ENCODE data around the gene GATA2.

The GATA2 gene

DNA sequence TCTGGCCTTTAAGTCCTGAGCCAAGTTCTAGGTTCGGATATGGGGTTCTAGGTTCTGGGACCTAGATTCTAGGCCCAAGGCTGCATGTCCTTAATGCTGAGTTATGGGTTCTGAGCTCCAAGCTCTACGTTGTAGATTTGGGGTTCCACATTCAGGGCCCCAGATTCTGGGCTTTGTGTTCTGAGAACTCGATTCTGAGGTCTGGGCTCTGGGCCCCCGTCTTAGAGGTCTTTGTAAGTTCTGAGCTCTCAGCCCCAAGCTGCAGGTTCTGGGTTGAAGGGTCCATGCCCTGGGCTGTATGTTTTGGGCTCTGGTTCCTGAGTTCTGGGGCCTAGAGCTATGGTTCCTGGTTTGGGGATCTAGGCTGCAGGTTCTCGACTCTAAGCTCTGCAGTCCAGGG, 16.3 kb downstream of the GATA2 start:
- no peak for DNase-seq (ENCODE audit: low read depth in 2 of 3, low spot score in 1 of 3)

DNA sequence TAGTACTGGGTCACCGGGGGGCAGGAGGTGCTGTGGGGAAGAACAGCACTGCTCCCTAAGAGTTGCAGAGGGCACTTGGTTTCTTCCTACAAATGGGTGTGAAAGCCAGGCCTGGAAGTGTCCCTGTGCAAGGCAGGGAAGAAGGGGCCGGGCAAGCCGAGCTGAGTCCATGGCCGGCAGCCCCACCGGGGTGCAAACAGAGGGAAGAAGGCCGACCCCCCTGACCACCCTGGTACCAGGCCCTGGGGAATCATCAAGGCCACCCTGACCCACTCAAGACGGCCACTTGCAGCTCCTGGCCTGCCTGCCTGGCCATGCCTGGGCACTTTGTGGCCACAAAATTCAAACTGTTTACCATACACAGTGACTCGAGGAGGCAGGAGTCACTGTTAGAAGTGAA, 17.6 kb downstream of the GATA2 start:
- DNase-seq (ENCODE audit: low read depth in 2 of 3, low spot score in 1 of 3), result no peak

DNA sequence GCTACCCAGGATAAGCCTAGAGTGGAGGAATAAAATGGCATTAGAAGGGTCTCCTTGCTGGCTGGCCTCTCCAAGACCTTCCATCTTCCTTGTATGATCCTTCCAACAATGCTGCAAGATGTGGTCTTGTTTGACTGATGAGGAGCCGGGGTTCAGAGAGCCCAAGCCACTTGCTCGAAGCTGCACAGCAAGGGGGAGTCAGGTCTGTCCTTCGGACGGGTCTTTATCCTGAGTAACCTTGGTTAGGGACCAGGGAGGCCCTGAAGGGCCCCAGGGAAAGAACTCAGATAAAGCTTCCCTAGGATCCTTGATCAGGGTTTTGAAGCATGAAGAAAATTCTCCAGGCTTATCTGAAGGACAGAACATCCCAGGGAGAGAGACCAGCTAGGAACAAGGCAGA, 19.3 kb downstream of the GATA2 start:
- DNase-seq (ENCODE audit: low read depth in 2 of 3, low spot score in 1 of 3), result no peak

DNA sequence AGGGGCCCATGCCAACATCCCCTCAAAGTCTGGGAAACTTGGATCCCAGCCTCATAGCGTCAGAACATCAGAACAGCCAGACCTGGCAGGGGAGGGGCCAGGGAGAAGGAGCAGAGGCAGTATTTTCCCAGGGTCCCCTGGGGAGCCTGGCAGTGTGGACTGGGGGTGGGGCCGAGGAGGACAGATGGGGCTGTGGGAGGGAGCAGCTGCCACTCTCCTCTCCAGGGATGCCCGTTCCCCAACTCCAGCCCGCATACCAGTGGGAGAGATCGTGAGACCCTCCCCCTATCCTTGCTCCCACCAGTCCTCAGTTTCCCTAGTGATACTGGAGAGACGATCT, 19.9 kb downstream of the GATA2 start:
- no peak for DNase-seq (ENCODE audit: low read depth in 2 of 3, low spot score in 1 of 3)

DNA sequence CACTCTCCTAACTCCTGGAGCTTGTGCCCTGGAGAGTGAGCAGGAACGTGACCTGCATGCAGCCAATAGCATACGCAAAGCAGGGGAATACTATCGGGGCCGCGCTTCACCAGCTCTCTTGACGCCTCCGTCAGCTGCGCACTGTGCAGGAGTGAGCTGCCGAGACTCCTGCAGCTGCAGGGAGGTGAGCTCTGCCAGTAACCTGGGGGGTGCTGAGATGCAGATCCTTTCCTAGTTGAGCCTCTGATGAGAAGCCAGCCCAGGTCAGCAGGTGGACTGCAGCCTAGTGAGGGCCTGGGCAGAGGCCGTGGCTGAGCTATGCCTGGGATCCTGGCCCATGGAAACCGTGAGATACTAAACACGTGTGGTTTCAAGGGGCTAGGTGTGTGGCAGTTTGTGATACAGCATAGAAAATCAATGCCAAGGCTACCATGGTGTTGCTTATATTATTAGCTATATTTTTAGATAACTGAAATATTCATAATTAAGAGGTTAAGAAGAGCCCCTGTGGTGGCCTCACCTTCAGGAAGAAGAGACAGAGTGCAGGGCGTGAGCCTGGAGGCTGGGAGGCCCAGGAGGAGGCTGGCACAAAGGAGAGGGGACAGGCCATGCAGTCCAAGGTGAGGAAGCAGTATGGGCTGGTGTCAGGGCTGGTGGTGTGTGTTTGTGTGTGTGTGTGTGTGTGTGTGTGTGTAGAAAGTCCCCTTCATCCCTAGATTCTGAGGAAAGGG, 20.4 kb downstream of the GATA2 start:
- no peak for DNase-seq (ENCODE audit: low read depth in 2 of 3, low spot score in 1 of 3)

DNA sequence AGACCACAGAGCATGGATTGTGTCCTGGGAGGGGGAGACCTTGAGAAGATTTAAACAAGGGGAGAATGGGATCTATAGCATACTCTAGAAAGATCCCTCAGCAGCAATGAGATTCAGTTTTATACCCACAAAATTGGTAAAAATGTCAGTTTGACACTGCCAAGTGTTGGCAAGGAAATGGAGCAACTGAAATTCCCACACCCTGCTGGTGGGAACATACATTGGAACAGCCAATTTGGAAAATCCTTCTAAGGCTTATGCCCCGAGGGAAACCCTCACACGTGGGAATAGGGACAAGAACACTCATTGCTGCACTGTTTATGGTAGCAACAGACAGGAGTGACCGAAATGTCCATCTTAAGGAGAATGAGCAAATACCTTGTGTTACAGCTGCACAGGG, 21.3 kb downstream of the GATA2 start:
- DNase-seq (ENCODE audit: low read depth in 2 of 3, low spot score in 1 of 3), result no peak

DNA sequence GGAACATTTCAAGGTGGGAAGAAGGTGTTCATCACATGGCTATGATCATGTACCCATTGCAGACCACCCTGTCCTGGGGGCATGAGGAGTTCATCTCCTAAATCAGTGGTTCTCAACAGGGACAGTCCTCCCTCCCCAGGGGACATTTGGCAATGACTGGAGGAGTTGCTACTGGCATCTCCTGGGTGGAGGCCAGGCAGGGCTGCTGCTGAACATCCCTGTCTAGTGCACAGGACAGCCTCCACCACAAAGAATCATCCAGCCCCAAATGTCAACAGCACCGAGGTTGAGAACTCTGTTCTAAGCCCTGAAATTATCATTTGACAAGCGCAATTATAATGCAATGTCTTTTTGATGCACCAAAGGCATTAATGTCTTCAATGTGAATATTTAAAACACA, 21.9 kb downstream of the GATA2 start:
- no peak for DNase-seq (ENCODE audit: low read depth in 2 of 3, low spot score in 1 of 3)

DNA sequence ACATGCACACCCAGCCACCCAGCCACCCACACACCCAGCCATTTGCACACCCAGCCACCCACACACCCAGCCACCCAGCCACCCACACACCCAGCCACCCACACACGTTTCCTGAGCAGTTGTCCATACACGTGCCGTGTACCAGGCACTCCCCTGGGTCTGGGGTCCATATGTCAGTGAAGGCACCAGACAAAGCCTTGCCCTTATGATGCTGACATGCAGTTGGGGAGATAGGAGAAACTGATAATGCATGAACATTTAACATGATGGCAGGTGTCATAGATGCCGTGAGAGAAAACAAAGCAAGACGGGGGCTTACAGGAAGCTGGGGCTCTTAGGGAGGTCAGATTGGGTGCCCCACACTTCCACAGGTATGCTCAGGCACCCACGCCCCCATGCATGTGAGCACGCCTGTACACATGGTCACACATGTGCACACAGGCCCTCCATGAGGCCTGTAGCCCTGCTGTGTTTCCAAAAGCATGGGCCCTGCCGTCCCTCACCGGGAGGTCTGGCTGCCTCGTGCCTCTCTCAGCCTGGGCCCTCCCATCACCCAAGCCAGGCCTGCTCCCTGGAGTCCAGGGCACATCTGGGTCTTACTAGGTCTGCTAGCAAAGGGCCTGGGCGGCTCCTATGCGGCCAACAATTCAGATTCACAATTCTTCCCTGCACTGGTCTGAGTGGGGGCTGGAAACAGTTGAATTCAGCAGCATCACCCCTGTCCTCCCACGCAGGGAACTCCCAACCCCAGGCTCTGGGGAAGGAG, 22.7 kb downstream of the GATA2 start:
- DNase-seq (ENCODE audit: low read depth in 2 of 3, low spot score in 1 of 3), result no peak

DNA sequence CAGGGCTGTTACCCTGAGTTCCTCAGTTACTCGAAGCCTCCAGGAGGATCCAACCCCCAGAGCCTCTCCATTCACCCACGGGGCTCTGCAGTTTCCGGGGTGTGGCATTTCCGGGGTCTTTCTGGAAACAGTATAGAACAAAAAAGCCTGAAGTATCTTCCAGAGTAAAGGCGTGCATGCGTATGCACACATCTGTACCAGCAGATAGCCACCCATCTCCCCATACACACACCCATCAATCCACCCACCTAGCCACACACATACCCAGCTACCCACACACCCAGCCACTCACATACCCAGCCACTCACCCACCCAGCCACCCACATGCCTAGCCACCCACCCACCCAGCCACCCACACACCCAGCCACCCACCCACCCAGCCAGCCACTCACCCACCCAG, 23.4 kb downstream of the GATA2 start:
- DNase-seq (ENCODE audit: low read depth in 2 of 3, low spot score in 1 of 3), result no peak

DNA sequence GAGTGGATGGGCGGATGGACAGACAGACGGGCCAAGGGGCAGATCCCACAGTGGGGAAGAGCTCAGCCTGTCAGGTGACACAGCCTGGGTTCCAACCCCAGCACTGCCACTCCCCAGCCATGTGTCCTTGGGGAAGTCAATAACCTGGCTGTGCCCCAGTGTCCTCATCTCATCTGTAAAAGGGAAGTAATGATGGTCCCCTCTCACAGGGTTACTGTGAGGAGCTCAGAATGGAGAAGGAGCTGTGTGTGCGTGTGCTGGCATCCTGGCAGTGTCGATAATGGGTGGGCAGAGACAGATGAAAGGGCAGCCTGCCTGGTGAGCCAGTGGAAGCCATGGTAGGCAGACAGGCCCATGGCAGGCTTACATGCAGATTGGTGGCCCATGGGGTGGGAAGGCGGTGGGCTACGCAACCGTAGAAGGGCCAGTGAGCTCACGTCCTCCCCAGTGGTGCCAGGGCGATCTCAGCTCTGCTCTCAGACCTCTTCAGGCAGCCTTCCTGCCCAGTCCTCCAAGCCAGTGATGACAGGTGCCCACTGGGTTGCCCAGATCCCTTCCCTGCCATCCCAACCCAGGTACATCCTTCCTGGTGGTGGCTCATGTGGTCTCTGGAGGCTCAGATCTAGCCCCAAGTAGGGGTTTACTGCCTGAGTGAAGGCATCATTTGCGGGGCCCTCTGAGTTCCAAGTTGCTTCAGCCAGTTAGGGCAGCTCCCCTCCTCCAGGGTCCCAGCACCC, 24.0 kb downstream of the GATA2 start:
- no peak for DNase-seq (ENCODE audit: low read depth in 2 of 3, low spot score in 1 of 3)

DNA sequence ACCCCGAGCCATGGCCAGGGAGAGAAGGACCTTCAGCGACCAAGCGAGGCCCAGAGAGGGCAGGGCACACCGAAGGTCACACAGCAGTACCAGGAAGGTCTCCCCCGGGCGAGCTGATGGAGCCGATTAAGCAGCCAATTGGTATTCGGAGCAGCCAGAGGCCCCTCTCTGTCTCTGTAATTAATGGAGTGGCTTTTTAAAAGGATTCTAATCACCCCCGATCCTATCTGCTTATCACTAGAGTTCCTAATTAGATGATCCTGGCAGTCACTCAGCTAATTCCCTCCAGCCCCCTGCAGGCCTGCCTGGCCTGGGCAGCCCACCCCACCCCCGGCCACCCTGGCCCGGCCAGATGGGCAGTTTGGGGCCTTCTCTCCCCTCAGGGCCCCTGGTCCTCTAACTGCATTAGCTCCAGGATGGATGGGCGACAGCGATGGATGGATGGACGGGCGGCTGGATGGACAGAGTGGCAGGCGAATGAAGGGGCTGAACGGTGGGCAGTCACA, 24.7 kb downstream of the GATA2 start:
- DNase-seq (ENCODE audit: low read depth in 2 of 3, low spot score in 1 of 3), result no peak

DNA sequence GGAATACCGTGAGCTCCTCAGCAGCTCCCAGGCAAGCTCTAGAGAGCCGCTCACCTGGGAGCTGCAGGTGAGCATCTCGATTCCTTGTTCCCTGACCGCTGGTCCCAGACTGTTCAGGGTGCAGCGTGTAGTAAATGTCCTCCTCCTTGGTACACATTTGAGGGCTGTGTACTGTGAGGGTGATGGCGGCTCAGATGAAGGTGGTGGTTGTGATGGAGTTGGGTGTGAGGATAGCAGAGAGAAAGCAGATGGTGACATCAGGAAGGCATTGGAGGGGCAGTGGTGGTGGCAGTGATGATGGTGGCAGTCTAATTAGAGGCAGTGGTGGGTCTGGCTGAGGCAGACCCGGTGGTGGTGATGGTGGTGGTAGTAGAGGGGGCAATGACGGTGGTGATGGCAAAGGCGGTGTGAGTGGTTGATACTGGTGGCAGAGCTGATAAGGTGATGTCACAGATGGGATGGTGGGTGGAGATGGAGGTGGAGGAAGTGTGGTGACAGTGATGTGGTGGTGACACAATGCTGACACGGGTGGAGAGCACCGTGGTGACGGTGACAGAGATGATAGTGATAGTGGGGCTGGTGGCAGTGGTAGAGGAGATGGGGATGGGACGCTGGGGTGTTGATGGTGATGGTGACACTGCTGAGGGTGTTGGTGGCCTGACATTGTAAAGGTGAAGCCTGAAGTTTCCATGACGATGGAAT, 26.0 kb downstream of the GATA2 start, which contains the start of gene DNAJB8:
DNAJB8 (minus strand) TSS at position 51 of the 702 bp plus-strand sequence. CDS start 3,645 bp downstream, outside the sequence.
- DNase-seq (ENCODE audit: low read depth in 2 of 3, low spot score in 1 of 3), result no peak

DNA sequence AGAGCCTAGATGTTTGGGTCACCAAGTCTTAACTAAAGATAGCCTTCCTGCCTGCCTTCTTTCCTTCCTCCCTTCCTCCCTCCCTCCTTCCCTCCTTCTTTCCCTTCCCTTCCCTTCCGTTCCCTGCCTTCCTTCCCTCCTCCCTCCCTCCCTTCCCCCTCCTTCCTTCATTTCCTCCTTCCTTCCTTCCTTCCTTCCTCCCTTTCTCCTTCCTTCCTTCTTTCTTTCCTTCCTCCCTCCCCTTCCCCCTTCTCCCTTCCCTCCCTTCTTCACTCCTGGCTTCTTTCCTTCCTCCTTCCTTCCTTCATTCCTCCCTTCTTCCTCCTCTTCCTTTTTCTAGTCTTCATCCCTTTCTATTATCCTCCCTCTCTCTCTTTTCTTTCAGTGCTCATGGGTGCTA, 28.3 kb downstream of the GATA2 start:
- DNase-seq (ENCODE audit: low read depth in 2 of 3, low spot score in 1 of 3), result no peak

DNA sequence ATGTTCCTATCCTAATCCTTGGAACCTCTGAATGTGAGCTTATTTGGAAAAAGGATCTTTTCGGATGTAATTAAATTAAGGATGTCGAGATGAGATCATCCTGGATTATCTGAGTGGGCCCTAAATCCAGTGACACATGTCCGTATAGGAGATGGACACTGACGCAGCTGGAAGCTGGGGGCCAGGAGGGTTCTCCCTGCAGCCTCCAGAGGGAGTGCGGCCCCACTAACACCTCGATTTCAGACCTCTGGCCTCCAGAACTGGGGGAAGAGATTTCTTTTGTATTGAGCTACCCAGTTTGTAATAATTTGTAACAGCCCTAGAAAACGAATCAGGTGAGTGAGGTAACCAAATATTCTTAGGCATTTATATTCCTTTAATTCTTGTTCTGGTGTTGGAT, 28.8 kb downstream of the GATA2 start:
- DNase-seq (ENCODE audit: low read depth in 2 of 3, low spot score in 1 of 3), result no peak

DNA sequence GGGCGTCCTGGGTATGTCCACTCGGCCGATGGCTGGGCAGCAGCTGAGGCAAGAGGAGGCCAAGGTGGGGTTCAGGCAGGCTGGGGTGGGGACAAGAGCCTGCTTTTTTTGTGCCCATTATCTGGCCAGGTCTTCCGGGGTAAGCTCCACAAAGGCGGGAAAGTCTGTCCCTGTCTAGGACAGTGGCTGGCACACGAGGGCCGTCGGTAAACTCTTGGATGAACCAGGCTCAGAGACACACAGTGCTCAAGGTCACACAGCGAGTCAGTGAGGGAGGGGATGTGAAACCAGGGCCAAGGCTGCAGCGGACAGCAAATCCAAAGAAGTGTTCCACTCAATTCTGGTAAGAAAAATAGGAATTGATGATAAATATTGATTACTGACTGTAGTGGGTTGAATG, 29.2 kb downstream of the GATA2 start:
- DNase-seq (ENCODE audit: low read depth in 2 of 3, low spot score in 1 of 3), result no peak

DNA sequence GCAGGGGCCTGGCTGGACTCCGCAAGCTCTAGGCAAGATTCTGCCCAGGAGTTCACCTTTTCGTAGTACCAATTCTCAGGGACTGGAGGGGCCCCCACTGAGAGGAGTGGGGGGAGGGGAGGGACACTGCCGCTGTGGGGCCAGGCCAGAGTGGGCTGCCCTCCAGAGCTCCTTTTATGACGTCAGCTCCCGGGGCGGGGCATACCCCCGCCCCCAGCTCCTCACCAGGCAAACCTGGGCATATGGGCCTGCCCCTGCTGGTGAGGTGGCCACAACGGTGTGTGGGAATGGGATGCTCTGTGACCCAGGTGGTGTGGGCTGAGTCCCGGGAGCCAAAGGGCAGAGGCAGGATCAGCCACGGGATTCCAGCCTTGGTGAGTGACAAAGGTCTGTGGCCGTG, 29.6 kb downstream of the GATA2 start:
- no peak for DNase-seq (ENCODE audit: low read depth in 2 of 3, low spot score in 1 of 3)

DNA sequence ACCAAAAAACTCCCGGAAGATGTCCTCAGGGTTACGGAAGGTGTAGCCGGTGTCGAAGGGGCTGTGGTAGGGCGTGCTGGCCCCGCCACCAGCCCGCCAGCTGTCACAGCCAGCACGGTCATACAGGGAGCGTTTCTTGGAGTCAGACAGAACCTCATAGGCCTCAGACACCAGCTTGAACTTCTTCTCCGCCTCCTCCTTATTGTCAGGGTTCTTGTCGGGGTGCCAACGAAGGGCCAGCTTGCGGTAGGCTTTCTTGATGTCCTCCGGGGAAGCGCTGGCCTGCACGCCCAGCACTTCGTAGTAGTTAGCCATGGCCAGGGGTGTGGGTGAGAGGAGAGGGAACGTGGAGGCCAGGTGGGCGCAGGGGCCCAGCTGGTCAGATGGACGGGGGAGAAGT, 30.1 kb downstream of the GATA2 start:
- no peak for DNase-seq (ENCODE audit: low read depth in 2 of 3, low spot score in 1 of 3)

DNA sequence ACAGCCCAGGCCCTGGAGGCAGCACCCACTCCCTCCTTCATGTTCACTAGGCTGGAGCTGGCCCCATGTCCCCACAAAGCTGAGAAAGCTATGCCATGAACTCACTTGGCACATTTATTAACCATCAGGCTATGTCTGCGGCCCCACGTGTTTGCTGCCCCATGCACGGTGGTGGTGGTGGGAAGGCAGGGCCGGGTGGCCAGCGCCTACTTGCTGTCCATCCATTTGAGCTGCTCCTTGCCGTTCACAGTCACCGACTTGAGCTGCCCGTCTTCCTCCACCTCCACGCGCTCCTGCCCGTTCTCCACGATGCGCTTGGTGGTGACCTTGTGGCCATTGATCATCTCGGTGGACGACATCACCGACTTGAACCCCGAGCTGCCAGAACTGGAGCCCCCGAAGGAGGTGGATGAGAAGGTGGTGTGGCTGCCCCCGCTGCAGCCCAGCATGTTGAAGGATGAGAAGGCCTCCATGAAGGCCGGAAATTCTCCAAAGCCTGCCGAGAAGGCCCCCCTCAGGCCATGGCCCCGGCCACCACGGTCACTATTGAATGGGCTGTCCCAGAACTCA, 30.6 kb downstream of the GATA2 start:
- DNase-seq (ENCODE audit: low read depth in 2 of 3, low spot score in 1 of 3), result no peak

DNA sequence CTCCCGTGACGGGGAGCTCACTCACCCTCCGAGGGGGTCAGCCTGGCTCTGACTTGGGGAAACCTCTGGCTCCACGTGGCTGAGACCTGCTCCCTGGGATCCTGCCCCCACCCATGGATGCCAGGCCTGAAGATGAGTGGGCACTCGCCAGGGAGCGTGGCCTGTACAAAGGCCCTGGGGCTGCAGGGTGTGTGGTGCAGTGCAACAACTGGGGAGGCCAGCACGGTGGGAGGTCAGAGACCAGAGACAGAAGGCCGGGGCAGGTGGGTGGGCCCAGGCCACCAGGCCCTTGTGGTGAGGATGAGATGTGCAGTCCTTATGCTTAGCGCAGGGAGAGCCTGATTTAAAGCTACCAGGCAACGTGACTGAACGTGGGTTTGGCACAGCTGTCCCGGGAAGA, 31.3 kb downstream of the GATA2 start:
- DNase-seq (ENCODE audit: low read depth in 2 of 3, low spot score in 1 of 3), result no peak

DNA sequence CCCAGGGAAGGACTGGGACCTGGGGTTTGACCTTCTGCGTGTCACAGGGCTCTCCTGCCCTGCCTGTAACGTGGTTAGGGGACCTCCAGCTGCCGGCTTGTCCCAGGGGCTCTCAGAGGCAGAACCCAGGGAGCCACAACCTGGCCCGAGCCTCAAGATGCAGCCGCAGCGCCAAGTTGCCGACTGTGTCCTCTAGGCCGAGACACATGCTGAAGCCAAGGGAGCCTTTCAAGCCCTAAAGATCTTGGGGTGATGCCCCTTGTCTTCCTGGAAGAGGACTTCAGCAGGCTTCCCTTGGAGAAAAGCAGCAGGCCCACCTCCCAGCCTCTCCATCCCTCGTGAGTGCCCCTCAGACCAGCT, 33.6 kb downstream of the GATA2 start:
- DNase-seq (ENCODE audit: low read depth in 2 of 3, low spot score in 1 of 3), result no peak
